Suprapubic skin (tissue), 3 donors: ENCODE data around the gene TNFSF8.

ENCODE experiments used
- CTCF ChIP-seq, 2 donors: fragments of 200-600 bp in 1 of 2; fragments of 450-650 bp in 1 of 2; sonication (generic) in 1 of 2; IDR thresholded peaks; one replicate each; pipeline ENCODE4 v1.5.1; 2016 to 2019; ENCODE audit warnings: antibody characterized with exemption in 2 of 2, mild to moderate bottlenecking in 1 of 2, moderate library complexity in 1 of 2
- EP300 ChIP-seq: sonication (generic); formaldehyde crosslinking; IDR thresholded peaks from one replicate; pipeline ENCODE4 v1.6.1; 2017; ENCODE audit warnings: antibody characterized with exemption
- POLR2A ChIP-seq, 2 donors: fragments of 450-650 bp; IDR thresholded peaks; one replicate each; pipeline ENCODE4 v1.6.1; 2017; ENCODE audit warnings: antibody characterized with exemption in 2 of 2, mild to moderate bottlenecking in 2 of 2, moderate library complexity in 2 of 2

GRCh38 chr9:114941376-114941775 lies 11.0 kb upstream of the TNFSF8 start:
- TF ChIP-seq CTCF (IDR thresholded peaks at IDR 0.05) = no peak
- TF ChIP-seq EP300 = no peak
- TF ChIP-seq POLR2A (IDR thresholded peaks at IDR 0.05) = no peak
